ENCODE measurements around the gene CREM. TPM values are rescaled to one million over a fixed set of nuclear protein-coding genes. Genes with fewer than 3 reads are reported as not detected.

CREM gene
- total and polyA plus RNA-seq, 2 of the 4 experiments (the other 2 are of a cell fraction) = 33.2 to 40.5 TPM

- Histone ChIP-seq H3K4me2 (ENCODE audit: low read depth, low read length) (no peak overlapping the region), H3K9me3 (ENCODE audit: control insufficient read depth, insufficient read depth, low read length) (no peaks in the 10 kb centered on the region), H3K36me3 (ENCODE audit: control insufficient read depth, insufficient read depth, low read length) (no peaks in the 10 kb centered on the region), H2BK20ac (ENCODE audit: low read depth, low read length) (no peak overlapping the region), H3K23ac (ENCODE audit: low read depth, low read length) (no peak overlapping the region; the same call in 1 of the 2 replicates), H2AK5ac (ENCODE audit: low read depth, low read length) (no peak overlapping the region; the same call in 1 of the 2 replicates), H3K79me1 (ENCODE audit: low read depth in 1 of 2, low read length in 2 of 2) (no peaks in the 10 kb centered on the region), H3K27me3 (ENCODE audit: control insufficient read depth, insufficient read depth, low read length) (no peaks in the 10 kb centered on the region), H3K4ac (ENCODE audit: low read depth, low read length) (no peak overlapping the region), H4K5ac (ENCODE audit: low read depth, low read length) (no peak overlapping the region), H3K18ac (ENCODE audit: low read depth, low read length) (no peak overlapping the region), H2BK15ac (ENCODE audit: low read depth, low read length) (no peak overlapping the region), H3K14ac (replicated peaks; ENCODE audit: low read depth, low read length) (0 out of 2 replicates have a peak overlapping the region, but pooled peaks have one; percentile 29), H2AFZ (replicated peaks; ENCODE audit: low read length, poor library complexity) (no peak overlapping the region), H3K4me1 (ENCODE audit: control insufficient read depth, insufficient read depth, low read length) (peaks cover 3% of the 10 kb centered on the region; the same call in 1 of the 2 replicates), H3K9me1 (ENCODE audit: insufficient read depth, low read length) (0 out of 2 replicates have a peak, but pooled peaks cover 4% of the 10 kb centered on the region), H4K20me1 (ENCODE audit: insufficient read depth, low read length) (no peaks in the 10 kb centered on the region), H4K8ac (ENCODE audit: low read depth in 2 of 2, low read length in 2 of 2) (no peak overlapping the region), H4K91ac (ENCODE audit: insufficient read depth, low read depth, low read length) (no peak overlapping the region), H2AK9ac (replicated peaks; ENCODE audit: low read depth, low read length, poor library complexity) (no peak overlapping the region), H2BK120ac (ENCODE audit: low read depth, low read length) (no peak overlapping the region), H2BK5ac (ENCODE audit: low read depth, low read length, poor library complexity, severe bottlenecking) (no peak overlapping the region), H3K4me3 (ENCODE audit: insufficient read depth, low read depth, low read length) (no peak overlapping the region), H3K56ac (ENCODE audit: extremely low read depth, insufficient read depth, low read length) (no peak overlapping the region), H3K9ac (ENCODE audit: low read depth, low read length) (no peak overlapping the region), H3K27ac (ENCODE audit: insufficient read depth, low read length) (no peak overlapping the region)
- dilution Hi-C loops (cut with HindIII; ENCODE audit: low sequenced_read_pairs, unreplicated experiment) (no loop called here), intact Hi-C loops (cut with micrococcal nuclease) (loop anchor here (10.0 kb wide), 1 partner anchor 318 kb away; no protein-coding TSS in a partner anchor), in situ Hi-C loops (cut with MboI; ENCODE audit: low sequenced_read_pairs) (loop anchor here (25.0 kb wide), 1 partner anchor 1540 kb away; no protein-coding TSS in a partner anchor)
- ATAC-seq (ENCODE audit: low read depth) (no peak), DNase-seq (no peak)
- no peak for TF ChIP-seq MAZ (IDR thresholded peaks at IDR 0.05; ENCODE audit: borderline replicate concordance, low read depth, low read length)
- no peak for TF ChIP-seq RFX5 (IDR thresholded peaks at IDR 0.05; ENCODE audit: low read depth, low read length)
- no peak for TF ChIP-seq MXI1 (IDR thresholded peaks at IDR 0.05; ENCODE audit: borderline replicate concordance, low read depth, low read length)
- no peak for TF ChIP-seq SMC3 (IDR thresholded peaks at IDR 0.05; ENCODE audit: low read depth, low read length)
- TF ChIP-seq USF2 (IDR thresholded peaks at IDR 0.05; ENCODE audit: low read depth, low read length) = no peak
- TF ChIP-seq POLR2A (IDR thresholded peaks at IDR 0.05; ENCODE audit: low read depth, low read length) = no peak
- no peak for TF ChIP-seq NFE2L2 (IDR thresholded peaks at IDR 0.05; ENCODE audit: low read depth, low read length)
- TF ChIP-seq CEBPB (IDR thresholded peaks at IDR 0.05; ENCODE audit: low read depth, low read length) = no peak
- no peak for TF ChIP-seq MAFK (IDR thresholded peaks at IDR 0.05; ENCODE audit: low read depth, low read length)
- TF ChIP-seq CHD1 (IDR thresholded peaks at IDR 0.05; ENCODE audit: low read depth, low read length) = no peak
- no peak for TF ChIP-seq ELK1 (IDR thresholded peaks at IDR 0.05; ENCODE audit: borderline replicate concordance, low read depth, low read length)
- TF ChIP-seq RAD21 (IDR thresholded peaks at IDR 0.05; ENCODE audit: low read length) = no peak
- TF ChIP-seq RCOR1 (IDR thresholded peaks at IDR 0.05; ENCODE audit: insufficient replicate concordance, low read length) = no peak
- no peak for TF ChIP-seq CTCF (conservative IDR thresholded peaks at IDR 0.05; ENCODE audit: low read depth, low read length)
- TF ChIP-seq FOS (IDR thresholded peaks at IDR 0.05; ENCODE audit: low read depth, low read length) = no peak
- TF ChIP-seq BHLHE40 (IDR thresholded peaks at IDR 0.05; ENCODE audit: low read depth, low read length) = no peak
- WGBS, 2 experiments (ENCODE audit: extremely low coverage in 2 of 2, insufficient read length in 1 of 2) = 87% methylated on average over 5 of the region's 8 CpGs; no CpG with 5 or more reads in 1 of the 2 experiments
- no TSS peak for BruUV-seq (replicated peaks)
- CTCF ChIA-PET = interaction anchor here (0.8 kb wide), 1 partner anchor 86 kb away, joined by 4 read pairs; no protein-coding TSS in a partner anchor
- POLR2A ChIA-PET (ENCODE audit: unreplicated experiment) = no interaction called here
These were observed 120.2 kb downstream of the CREM start for GRCh38 chr10:35246770-35247343.

Data from IMR-90 (cell line).